ENCODE data around the gene SENP8.
"Not testable (repeated sequence)": the region's sequence is repeated elsewhere in the genome, so short reads cannot be mapped to it uniquely, and the experiment has no call there.

SENP8 gene

GRCh38 chr15:72118017-72118978 is at the start of gene SENP8, which contains the start of gene MYO9A:
Gene SENP8 (plus strand): TSS chr15:72118403. CDS start chr15:72139624, 21,221 bp downstream.
Gene MYO9A (minus strand): TSS chr15:72118150. CDS start chr15:72046563, 71,587 bp downstream.
- peak; percentile 76 for DNase-seq (ENCODE audit: insufficient read length, low spot score)
- peak; percentile 98 for FAIRE-seq

- DNase-seq (ENCODE audit: insufficient read length, low spot score), result no peak
- no peak for FAIRE-seq
Observed at GRCh38 chr15:72068856-72069255, 49.3 kb upstream of the SENP8 start.

- DNase-seq (ENCODE audit: insufficient read length, low spot score), result no peak
- no peak for FAIRE-seq
Observed at GRCh38 chr15:72070817-72071447, 47.3 kb upstream of the SENP8 start.

GRCh38 chr15:72071448-72071825 is 46.8 kb upstream of the SENP8 start:
- not testable (repeated sequence) for DNase-seq (ENCODE audit: insufficient read length, low spot score)

GRCh38 chr15:72074335-72075060 is 43.7 kb upstream of the SENP8 start:
- DNase-seq (ENCODE audit: insufficient read length, low spot score) (no peak), FAIRE-seq (no peak)

More at GRCh38 chr15:72071448-72071825, 46.8 kb upstream of the SENP8 start:
- not testable (repeated sequence) for FAIRE-seq

GRCh38 chr15:72077950-72078349 is 40.3 kb upstream of the SENP8 start:
- FAIRE-seq, result peak; percentile 83
- DNase-seq (ENCODE audit: insufficient read length, low spot score), result no peak

- no peak for DNase-seq (ENCODE audit: insufficient read length, low spot score)
- FAIRE-seq, result peak; percentile 77
Observed at GRCh38 chr15:72078887-72079286, 39.3 kb upstream of the SENP8 start.

GRCh38 chr15:72082176-72082575 is 36.0 kb upstream of the SENP8 start:
- FAIRE-seq (no peak), DNase-seq (ENCODE audit: insufficient read length, low spot score) (no peak)

- FAIRE-seq, result no peak
Observed at GRCh38 chr15:72086010-72086697, 32.0 kb upstream of the SENP8 start.

GRCh38 chr15:72086920-72087648 is 31.1 kb upstream of the SENP8 start:
- DNase-seq (ENCODE audit: insufficient read length, low spot score) (no peak), FAIRE-seq (no peak)

More at GRCh38 chr15:72086010-72086697, 32.0 kb upstream of the SENP8 start:
- no peak for DNase-seq (ENCODE audit: insufficient read length, low spot score)

- FAIRE-seq (no peak), DNase-seq (ENCODE audit: insufficient read length, low spot score) (no peak)
Observed at GRCh38 chr15:72092006-72092405, 26.2 kb upstream of the SENP8 start.

- no peak for FAIRE-seq
Observed at GRCh38 chr15:72092691-72093090, 25.5 kb upstream of the SENP8 start.

GRCh38 chr15:72096796-72097195 is 21.4 kb upstream of the SENP8 start:
- no peak for FAIRE-seq
- DNase-seq (ENCODE audit: insufficient read length, low spot score), result no peak

More at GRCh38 chr15:72092691-72093090, 25.5 kb upstream of the SENP8 start:
- DNase-seq (ENCODE audit: insufficient read length, low spot score), result no peak

GRCh38 chr15:72098040-72098439 is 20.2 kb upstream of the SENP8 start:
- no peak for FAIRE-seq
- DNase-seq (ENCODE audit: insufficient read length, low spot score), result no peak

GRCh38 chr15:72099155-72099554 is 19.0 kb upstream of the SENP8 start:
- DNase-seq (ENCODE audit: insufficient read length, low spot score), result no peak
- FAIRE-seq, result no peak

- DNase-seq (ENCODE audit: insufficient read length, low spot score); FAIRE-seq: not testable (repeated sequence)
Observed at GRCh38 chr15:72100551-72100950, 17.7 kb upstream of the SENP8 start.

GRCh38 chr15:72105111-72105510 is 13.1 kb upstream of the SENP8 start:
- DNase-seq (ENCODE audit: insufficient read length, low spot score) (no peak), FAIRE-seq (no peak)

- no peak for FAIRE-seq
- no peak for DNase-seq (ENCODE audit: insufficient read length, low spot score)
Observed at GRCh38 chr15:72106068-72106467, 12.1 kb upstream of the SENP8 start.

GRCh38 chr15:72110355-72110754 is 7.8 kb upstream of the SENP8 start:
- DNase-seq (ENCODE audit: insufficient read length, low spot score) (no peak), FAIRE-seq (no peak)

- FAIRE-seq (no peak), DNase-seq (ENCODE audit: insufficient read length, low spot score) (no peak)
Observed at GRCh38 chr15:72112116-72112515, 6.1 kb upstream of the SENP8 start.

Data from GM19239 (cell line).